Measurements from ENCODE around the gene CMSS1. TPM values are rescaled to one million over a fixed set of nuclear protein-coding genes. Genes with fewer than 3 reads are reported as not detected.

CMSS1 gene
- total RNA-seq, 1 experiment from 2014 or later, result 64.1 TPM

GRCh38 chr3:99774467-99774866 is 43.2 kb upstream of the CMSS1 start:
- no peak overlapping the region for H2AFZ ChIP-seq (ENCODE audit: low read depth, low read length, poor library complexity, severe bottlenecking)
- H3K4me1 ChIP-seq (ENCODE audit: control insufficient read depth in 1 of 2, insufficient read depth in 2 of 2, low read length in 2 of 2), result no peaks in the 10 kb centered on the region
- no peaks in the 10 kb centered on the region for H3K79me2 ChIP-seq (ENCODE audit: insufficient read depth, low read length)
- no peak overlapping the region for H3K4me3 ChIP-seq (replicated peaks in 1 of 2; ENCODE audit: low read depth in 1 of 2, low read length in 2 of 2)
- peaks cover 49% of the 10 kb centered on the region for H3K27me3 ChIP-seq (ENCODE audit: insufficient read depth, low read length)
- ATAC-seq (peak; percentile 46; the same call in 1 of the 2 replicates), DNase-seq (ENCODE audit: low read depth, low spot score) (no peak)
- POLR2A ChIA-PET, result no interaction called here
- RAD21 ChIA-PET (ENCODE audit: low non-redundant PET in 1 of 2, low total read pairs in 2 of 2, uncharacterized antibody in 2 of 2, unreplicated experiment in 2 of 2), result no interaction called here
- no peaks in the 10 kb centered on the region for H3K9me3 ChIP-seq (ENCODE audit: control insufficient read depth in 1 of 2, insufficient read depth in 1 of 2, low read depth in 1 of 2, low read length in 2 of 2)
- no peak overlapping the region for H3K27ac ChIP-seq (ENCODE audit: low read depth, low read length)
- H3K9ac ChIP-seq (ENCODE audit: low read length), result no peak overlapping the region
- no peaks in the 10 kb centered on the region for H3K36me3 ChIP-seq (ENCODE audit: control insufficient read depth in 1 of 2, insufficient read depth in 2 of 2, low read length in 2 of 2)
- H4K20me1 ChIP-seq (ENCODE audit: insufficient read depth), result no peaks in the 10 kb centered on the region
- no TSS peak for BruUV-seq (replicated peaks)
- H3K9me2 ChIP-seq (ENCODE audit: insufficient read depth), result no peaks in the 10 kb centered on the region
- intact Hi-C loops (cut with micrococcal nuclease), result no loop called here
- CTCF ChIA-PET, result no interaction called here
- TF ChIP-seq ZNF274 (IDR thresholded peaks at IDR 0.05; ENCODE audit: low read depth, low read length) (no peak), MAX (IDR thresholded peaks at IDR 0.05) (no peak), ELF1 (IDR thresholded peaks at IDR 0.05; ENCODE audit: borderline replicate concordance, low read depth) (no peak), YY1 (IDR thresholded peaks at IDR 0.05; ENCODE audit: extremely low read depth, insufficient replicate concordance, low read depth, low read length) (no peak), ZFX (IDR thresholded peaks at IDR 0.05) (no peak), POLR2A (IDR thresholded peaks at IDR 0.05; ENCODE audit: borderline replicate concordance, extremely low read depth, insufficient read depth, insufficient read length) (no peak), FOSL1 (IDR thresholded peaks at IDR 0.05; ENCODE audit: low read depth) (no peak), JUND (IDR thresholded peaks at IDR 0.05) (no peak), SRF (IDR thresholded peaks at IDR 0.05; ENCODE audit: low read depth) (no peak), EZH2 (IDR thresholded peaks at IDR 0.05) (no peak), ZBTB33 (IDR thresholded peaks at IDR 0.05; ENCODE audit: extremely low read depth, insufficient replicate concordance, low read length) (no peak)
- no peak overlapping the region for H3K4me2 ChIP-seq (ENCODE audit: low read length)
